Gastrocnemius medialis (tissue), 4 donors: ENCODE data around the gene NOX3.

Experiments
- CTCF ChIP-seq, 5 experiments: fragments of 450-650 bp in 3 of 5; fragments of 200-600 bp in 2 of 5; sonication (generic) in 2 of 5; IDR thresholded peaks in 4 of 5; conservative IDR thresholded peaks in 1 of 5; 1 replicate in 4 of 5; 2 replicates in 1 of 5; pipeline ENCODE4 v1.5.1; 2016 to 2019; ENCODE audit warnings: antibody characterized with exemption in 5 of 5, mild to moderate bottlenecking in 3 of 5, moderate library complexity in 3 of 5
- POLR2A ChIP-seq, 2 donors: fragments of 450-650 bp; IDR thresholded peaks; one replicate each; pipeline ENCODE4 v1.6.1; 2017; ENCODE audit warnings: antibody characterized with exemption in 2 of 2, mild to moderate bottlenecking in 2 of 2, moderate library complexity in 2 of 2

DNA sequence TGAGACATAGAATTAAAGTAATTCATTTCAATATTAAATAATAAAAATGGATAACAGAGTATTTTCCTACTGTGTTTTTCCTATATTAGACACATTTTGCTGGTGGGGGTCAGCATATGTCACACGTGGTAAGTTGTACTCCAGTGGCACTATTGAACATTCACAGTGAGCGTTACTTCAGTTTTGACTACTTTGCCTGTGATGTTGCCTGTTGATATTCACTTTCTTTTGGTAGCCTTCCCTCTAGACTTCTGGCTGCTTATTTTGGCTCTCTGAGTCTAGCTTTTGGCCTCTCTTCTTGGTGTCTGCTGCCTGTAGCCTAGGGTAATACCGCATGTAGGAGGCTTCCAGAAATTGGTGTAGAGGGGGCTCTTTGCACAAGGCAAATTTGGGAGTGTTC is 76.9 kb downstream of the NOX3 start:
- TF ChIP-seq POLR2A (IDR thresholded peaks at IDR 0.05) = no peak
- TF ChIP-seq CTCF (IDR thresholded peaks at IDR 0.05 in 4 of 5, conservative IDR thresholded peaks at IDR 0.05 in 1 of 5) = no peak
